Measurements from ENCODE around the gene SLC23A3.

The SLC23A3 gene

GRCh38 chr2:219168526-219168925 lies 1.3 kb downstream of the SLC23A3 start:
- no peak for TF ChIP-seq CTCF (IDR thresholded peaks at IDR 0.05; ENCODE audit: borderline replicate concordance, control extremely low read depth, extremely low read depth, insufficient read depth, missing control alignments)
- in situ Hi-C loops (cut with MboI; ENCODE audit: low sequenced_read_pairs, unreplicated experiment), result loop anchor here (25.0 kb wide), 1 partner anchor 119 kb away; the partner anchor contains the start of gene DNAJB2
- no peak for DNase-seq (ENCODE audit: low spot score)

DNA sequence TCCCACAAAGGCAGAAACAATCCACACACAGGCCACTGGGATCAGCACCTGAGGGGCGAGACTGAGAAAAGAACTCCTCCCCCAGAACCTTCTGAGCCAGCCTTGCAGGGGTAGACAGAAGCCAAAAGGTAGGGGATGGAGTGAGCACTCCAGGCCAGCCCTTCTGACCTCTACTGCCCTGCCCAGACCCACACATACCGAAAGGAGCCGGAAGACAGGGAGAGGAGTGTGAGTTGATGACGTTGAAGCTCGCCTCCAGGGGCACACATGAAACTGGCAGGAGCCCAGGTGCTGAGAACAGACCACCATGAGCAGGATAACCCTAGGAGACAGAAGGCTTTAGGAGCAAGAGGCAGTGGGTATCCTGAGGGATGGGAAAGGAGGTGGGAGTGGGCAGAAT lies 1.8 kb downstream of the SLC23A3 start:
- no peak for TF ChIP-seq CTCF (IDR thresholded peaks at IDR 0.05; ENCODE audit: borderline replicate concordance, control extremely low read depth, extremely low read depth, insufficient read depth, missing control alignments)
- no peak for DNase-seq (ENCODE audit: low spot score)
- in situ Hi-C loops (cut with MboI; ENCODE audit: low sequenced_read_pairs, unreplicated experiment), result loop anchor here (25.0 kb wide), 1 partner anchor 119 kb away; the partner anchor contains the start of gene DNAJB2

DNA sequence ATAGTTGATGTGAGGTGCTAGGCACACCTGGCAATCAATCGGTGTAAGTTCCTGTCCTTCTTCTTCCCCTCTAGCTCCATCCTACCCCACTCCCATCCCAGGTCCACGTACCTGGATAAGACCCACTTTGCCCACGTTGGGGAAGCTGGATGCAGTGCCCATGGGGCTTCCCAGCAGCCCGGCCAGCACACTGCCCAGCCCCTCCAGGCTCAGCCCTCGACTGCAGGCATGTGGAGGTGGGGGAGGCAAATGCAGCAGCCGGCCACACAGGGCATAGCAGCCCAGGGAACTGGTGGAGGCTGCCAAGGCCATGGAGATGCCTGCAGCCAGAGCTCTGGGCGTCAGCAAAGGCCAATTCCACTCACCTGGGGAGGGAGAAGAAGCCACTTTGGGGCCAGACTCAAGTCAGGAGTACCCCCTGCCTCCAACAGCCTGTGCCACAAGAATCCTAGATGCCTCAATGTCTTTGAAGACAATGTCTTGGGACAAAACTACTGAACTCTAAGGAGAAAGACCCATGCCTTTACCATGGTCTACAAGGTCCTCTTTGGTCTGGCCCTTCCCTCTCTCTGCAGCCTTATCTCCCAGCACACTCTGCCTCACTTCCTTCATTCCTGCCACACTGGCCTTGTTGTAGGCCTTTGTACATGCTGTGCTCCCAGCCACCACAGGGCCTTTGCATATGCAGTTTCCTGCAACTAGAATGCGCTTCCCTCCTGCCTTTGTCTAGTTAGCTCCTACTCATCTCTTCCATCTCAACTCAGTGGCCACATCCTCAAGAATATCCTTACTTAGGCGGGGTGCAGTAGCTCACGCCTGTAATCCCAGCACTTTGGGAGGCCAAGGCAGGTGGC lies 4.5 kb downstream of the SLC23A3 start:
- no peak for TF ChIP-seq CTCF (IDR thresholded peaks at IDR 0.05; ENCODE audit: borderline replicate concordance, control extremely low read depth, extremely low read depth, insufficient read depth, missing control alignments)
- no peak for DNase-seq (ENCODE audit: low spot score)
- in situ Hi-C loops (cut with MboI; ENCODE audit: low sequenced_read_pairs, unreplicated experiment), result loop anchor here (25.0 kb wide), 1 partner anchor 122 kb away; the partner anchor contains the start of gene DNAJB2

DNA sequence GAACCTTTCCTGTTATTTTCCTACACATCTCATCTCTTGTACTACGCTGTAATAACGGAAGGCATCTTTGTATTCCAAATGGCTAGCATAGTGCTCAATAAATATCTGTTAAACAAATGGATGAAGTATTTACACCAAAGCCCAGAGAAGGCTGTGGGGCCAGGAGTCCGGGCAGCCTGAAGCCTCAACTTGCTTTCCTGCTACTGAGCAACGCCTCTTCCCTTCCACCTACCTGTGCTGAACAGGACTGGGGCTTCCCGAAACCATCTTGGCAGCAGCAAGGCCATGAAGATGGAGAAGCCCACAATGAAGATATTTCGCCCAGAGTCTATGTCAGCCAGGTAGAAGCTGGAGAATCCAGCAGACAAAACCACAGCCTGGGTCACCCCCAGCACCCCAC lies 6.7 kb downstream of the SLC23A3 start:
- in situ Hi-C loops (cut with MboI; ENCODE audit: low sequenced_read_pairs, unreplicated experiment), result loop anchor here (25.0 kb wide), 1 partner anchor 124 kb away; the partner anchor contains the start of gene DNAJB2
- TF ChIP-seq CTCF (IDR thresholded peaks at IDR 0.05; ENCODE audit: borderline replicate concordance, control extremely low read depth, extremely low read depth, insufficient read depth, missing control alignments), result no peak
- no peak for DNase-seq (ENCODE audit: low spot score)

DNA sequence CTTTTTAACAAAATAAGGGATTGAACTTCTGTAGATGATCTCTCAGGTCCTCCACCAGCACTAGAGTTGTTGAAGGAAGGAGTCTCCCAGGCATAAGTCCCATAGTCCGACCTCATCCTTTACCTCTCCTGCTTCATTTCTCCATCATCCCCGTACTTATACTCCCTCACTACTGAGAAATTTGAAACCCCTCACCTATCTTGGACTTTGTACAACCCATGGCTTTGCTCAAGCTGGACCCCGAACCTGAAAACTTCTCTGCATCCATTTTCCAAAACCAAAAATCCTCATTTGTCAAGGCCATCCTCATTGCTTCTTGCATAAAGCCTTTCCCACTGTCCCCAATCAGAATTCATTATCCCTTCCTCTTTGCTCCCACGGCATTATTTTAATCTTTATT lies 8.7 kb downstream of the SLC23A3 start:
- DNase-seq (ENCODE audit: low spot score), result no peak
- TF ChIP-seq CTCF (IDR thresholded peaks at IDR 0.05; ENCODE audit: borderline replicate concordance, control extremely low read depth, extremely low read depth, insufficient read depth, missing control alignments), result no peak
- in situ Hi-C loops (cut with MboI; ENCODE audit: low sequenced_read_pairs, unreplicated experiment), result loop anchor here (25.0 kb wide), 1 partner anchor 126 kb away; the partner anchor contains the start of gene DNAJB2

GRCh38 chr2:219160186-219161017 lies 9.4 kb downstream of the SLC23A3 start, which contains the start of gene NHEJ1:
TSS of gene NHEJ1 (minus strand) at chr2:219160815. CDS start at chr2:219158362, 2,453 bp downstream.
- DNase-seq (ENCODE audit: low spot score), result peak; percentile 98
- in situ Hi-C loops (cut with MboI; ENCODE audit: low sequenced_read_pairs, unreplicated experiment), result loop anchor here (25.0 kb wide), 1 partner anchor 127 kb away; the partner anchor contains the start of gene DNAJB2
- peak; percentile 92 for TF ChIP-seq CTCF (IDR thresholded peaks at IDR 0.05; ENCODE audit: borderline replicate concordance, control extremely low read depth, extremely low read depth, insufficient read depth, missing control alignments)

Measured in GM13976 (cell line).